ENCODE data around the gene RRP12. TPM values are rescaled to one million over a fixed set of nuclear protein-coding genes. Genes with fewer than 3 reads are reported as not detected.

The RRP12 gene
- total RNA-seq, 1 experiment from 2014 or later: 86.7 TPM

DNA sequence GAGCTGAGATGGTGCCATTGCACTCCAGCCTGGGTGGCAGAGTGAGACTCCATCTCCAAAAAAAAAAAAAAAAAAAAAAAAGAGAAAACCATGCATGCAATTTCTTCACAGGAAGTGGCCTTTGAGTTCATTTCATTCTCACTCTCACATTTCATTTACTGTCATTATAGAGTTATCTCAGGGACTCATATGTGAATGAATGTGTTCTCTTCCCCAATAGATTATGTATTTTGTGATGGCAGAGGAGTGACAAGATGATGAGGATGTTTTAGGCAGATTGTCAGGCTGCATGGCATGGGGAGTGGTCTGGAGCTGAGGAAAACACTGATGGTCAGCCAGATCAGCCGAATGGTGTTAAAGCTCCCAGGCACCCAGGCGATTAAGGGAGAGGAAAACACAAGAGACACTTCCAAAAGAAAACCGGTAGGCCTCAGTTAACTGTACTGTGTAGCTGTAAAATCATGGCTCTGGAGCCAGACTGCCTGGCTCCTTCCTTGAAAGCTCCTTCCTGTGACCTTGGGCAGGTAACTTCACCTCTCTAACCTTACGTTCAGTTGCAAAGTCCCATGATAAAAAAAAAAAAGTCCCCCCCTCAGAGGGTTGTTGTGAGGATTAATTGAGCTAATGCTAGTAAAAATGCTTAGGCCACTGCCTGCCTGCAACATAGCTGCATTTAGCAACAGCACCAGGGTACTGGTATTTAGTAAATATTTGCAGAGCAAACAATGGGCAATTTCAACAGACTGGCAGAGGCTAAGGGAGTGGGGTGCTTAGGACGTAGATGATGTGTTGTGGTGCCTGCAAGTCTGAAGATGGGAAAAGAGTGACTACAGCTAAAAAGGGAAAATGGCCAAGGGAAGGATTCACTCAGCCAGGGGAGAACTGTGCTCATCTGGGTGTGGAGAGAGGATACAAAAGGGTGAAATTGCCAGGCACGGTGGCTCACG lies 73.5 kb downstream of the RRP12 start:
- Mint-ChIP-seq H3K4me3 (ENCODE audit: unreplicated experiment) (no peak overlapping the region), H3K36me3 (ENCODE audit: insufficient read depth, unreplicated experiment) (peaks cover 40% of the 10 kb centered on the region), H3K4me1 (ENCODE audit: insufficient read depth, unreplicated experiment) (peaks cover 12% of the 10 kb centered on the region), H3K27me3 (ENCODE audit: insufficient read depth, unreplicated experiment) (no peaks in the 10 kb centered on the region), H3K27ac (ENCODE audit: low read depth, unreplicated experiment) (no peak overlapping the region), H3K9me3 (ENCODE audit: unreplicated experiment) (no peaks in the 10 kb centered on the region)
- BruUV-seq (replicated peaks): no TSS peak
- intact Hi-C loops (cut with micrococcal nuclease): no loop called here
- TF ChIP-seq, protein P1, sequence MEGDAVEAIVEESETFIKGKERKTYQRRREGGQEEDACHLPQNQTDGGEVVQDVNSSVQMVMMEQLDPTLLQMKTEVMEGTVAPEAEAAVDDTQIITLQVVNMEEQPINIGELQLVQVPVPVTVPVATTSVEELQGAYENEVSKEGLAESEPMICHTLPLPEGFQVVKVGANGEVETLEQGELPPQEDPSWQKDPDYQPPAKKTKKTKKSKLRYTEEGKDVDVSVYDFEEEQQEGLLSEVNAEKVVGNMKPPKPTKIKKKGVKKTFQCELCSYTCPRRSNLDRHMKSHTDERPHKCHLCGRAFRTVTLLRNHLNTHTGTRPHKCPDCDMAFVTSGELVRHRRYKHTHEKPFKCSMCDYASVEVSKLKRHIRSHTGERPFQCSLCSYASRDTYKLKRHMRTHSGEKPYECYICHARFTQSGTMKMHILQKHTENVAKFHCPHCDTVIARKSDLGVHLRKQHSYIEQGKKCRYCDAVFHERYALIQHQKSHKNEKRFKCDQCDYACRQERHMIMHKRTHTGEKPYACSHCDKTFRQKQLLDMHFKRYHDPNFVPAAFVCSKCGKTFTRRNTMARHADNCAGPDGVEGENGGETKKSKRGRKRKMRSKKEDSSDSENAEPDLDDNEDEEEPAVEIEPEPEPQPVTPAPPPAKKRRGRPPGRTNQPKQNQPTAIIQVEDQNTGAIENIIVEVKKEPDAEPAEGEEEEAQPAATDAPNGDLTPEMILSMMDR (IDR thresholded peaks at IDR 0.05; ENCODE audit: unreplicated experiment): no peak
- POLR2A ChIA-PET: interaction anchor here (0.8 to 9.9 kb wide), 3 partner anchors 9 to 73 kb away, joined by 3 to 158 read pairs (median 87); partner anchors contain the start of gene FRAT1
- DNase-seq (ENCODE audit: unreplicated experiment): no peak
- CTCF ChIA-PET: interaction anchor here (1.3 kb wide), 1 partner anchor 254 kb away, joined by 3 read pairs; no protein-coding TSS in a partner anchor

DNA sequence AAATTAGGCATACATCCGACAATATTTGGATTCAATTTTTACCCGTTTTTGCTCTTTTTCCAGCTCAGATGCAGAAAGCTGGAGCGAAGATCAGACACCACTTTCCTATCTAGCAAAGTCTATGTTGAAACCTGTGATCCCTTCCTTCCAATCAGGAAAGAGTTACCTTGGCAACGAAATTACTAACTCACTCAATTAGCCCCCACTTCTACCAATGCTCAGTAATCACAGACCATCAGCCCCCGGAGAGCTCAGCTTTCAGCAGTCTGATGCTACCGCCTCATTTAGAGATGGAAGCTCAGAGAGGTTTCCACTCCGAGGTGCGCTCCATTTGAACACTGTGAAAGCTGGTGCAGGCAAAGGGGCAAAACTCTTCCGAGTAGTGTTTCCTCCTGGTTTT lies 75.4 kb downstream of the RRP12 start:
- no peaks in the 10 kb centered on the region for H3K27me3 Mint-ChIP-seq (ENCODE audit: insufficient read depth, unreplicated experiment)
- intact Hi-C loops (cut with micrococcal nuclease): no loop called here
- peaks cover 34% of the 10 kb centered on the region for H3K36me3 Mint-ChIP-seq (ENCODE audit: insufficient read depth, unreplicated experiment)
- H3K4me1 Mint-ChIP-seq (ENCODE audit: insufficient read depth, unreplicated experiment): peaks cover 6% of the 10 kb centered on the region
- ChIA-PET POLR2A (interaction anchor here (1.0 to 9.9 kb wide), 3 partner anchors 8 to 75 kb away, joined by 4 to 87 read pairs (median 9); partner anchors contain the start of gene RRP12), CTCF (interaction anchor here (0.9 to 1.5 kb wide), 2 partner anchors 7 to 115 kb away, joined by 3 read pairs; no protein-coding TSS in a partner anchor)
- DNase-seq (ENCODE audit: unreplicated experiment): no peak
- H3K4me3 Mint-ChIP-seq (ENCODE audit: unreplicated experiment): no peak overlapping the region
- no peak overlapping the region for H3K27ac Mint-ChIP-seq (ENCODE audit: low read depth, unreplicated experiment)
- H3K9me3 Mint-ChIP-seq (ENCODE audit: unreplicated experiment): no peaks in the 10 kb centered on the region
- no TSS peak for BruUV-seq (replicated peaks)
- TF ChIP-seq, protein P1 (IDR thresholded peaks at IDR 0.05; ENCODE audit: unreplicated experiment): no peak

DNA sequence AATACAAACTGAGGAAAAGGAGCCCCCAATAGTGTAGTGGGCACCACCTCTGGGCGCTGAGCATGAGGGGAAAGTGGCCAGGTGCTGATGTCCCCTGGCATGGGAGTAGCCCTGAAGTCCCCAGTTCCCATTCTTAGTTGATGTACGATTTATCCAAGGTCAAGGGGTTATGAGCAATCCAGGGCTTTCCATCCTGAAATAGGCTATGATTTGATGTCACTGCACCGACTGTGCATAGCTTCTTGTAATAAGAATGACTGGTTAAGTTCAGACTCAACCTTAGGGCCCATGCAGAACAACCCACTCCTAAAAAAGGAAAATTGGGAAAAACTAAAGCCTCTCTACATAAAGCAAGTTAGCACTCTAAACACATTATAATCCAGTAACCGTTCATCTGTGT lies 77.6 kb downstream of the RRP12 start:
- ChIA-PET CTCF (interaction anchor here (0.6 to 2.1 kb wide), 2 partner anchors 9 to 45 kb away, joined by 5 to 10 read pairs; no protein-coding TSS in a partner anchor), POLR2A (interaction anchor here (0.6 to 3.1 kb wide), 2 partner anchors 10 to 1114 kb away, joined by 4 to 28 read pairs; partner anchors contain the start of gene FRAT2)
- H3K9me3 Mint-ChIP-seq (ENCODE audit: unreplicated experiment): no peaks in the 10 kb centered on the region
- TF ChIP-seq, protein P1 (IDR thresholded peaks at IDR 0.05; ENCODE audit: unreplicated experiment): no peak
- intact Hi-C loops (cut with micrococcal nuclease): no loop called here
- H3K36me3 Mint-ChIP-seq (ENCODE audit: insufficient read depth, unreplicated experiment): peaks cover 14% of the 10 kb centered on the region
- no peak overlapping the region for H3K27ac Mint-ChIP-seq (ENCODE audit: low read depth, unreplicated experiment)
- H3K4me3 Mint-ChIP-seq (ENCODE audit: unreplicated experiment): no peak overlapping the region
- DNase-seq (ENCODE audit: unreplicated experiment): no peak
- H3K27me3 Mint-ChIP-seq (ENCODE audit: insufficient read depth, unreplicated experiment): no peaks in the 10 kb centered on the region
- BruUV-seq (replicated peaks): no TSS peak
- H3K4me1 Mint-ChIP-seq (ENCODE audit: insufficient read depth, unreplicated experiment): peaks cover 7% of the 10 kb centered on the region

DNA sequence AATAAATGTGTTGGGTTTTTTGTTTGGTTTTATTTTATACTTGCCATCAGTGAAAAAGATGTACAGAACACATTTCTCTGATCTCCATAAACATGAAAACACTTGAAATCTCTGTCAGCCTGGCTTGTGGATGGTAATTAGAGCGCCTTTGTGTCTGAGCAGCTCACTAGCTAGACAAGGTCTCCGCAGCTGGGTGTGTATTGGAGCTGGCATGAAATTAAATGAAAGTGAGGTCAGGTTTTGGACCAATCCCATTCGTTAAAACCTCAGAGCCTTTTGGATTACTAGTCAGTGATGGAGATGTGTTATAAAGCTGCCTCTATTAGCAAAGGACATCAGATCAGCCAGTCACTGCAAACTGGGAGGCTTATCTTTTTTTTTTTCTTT lies 79.3 kb downstream of the RRP12 start:
- TF ChIP-seq, protein P1 (IDR thresholded peaks at IDR 0.05; ENCODE audit: unreplicated experiment): no peak
- Mint-ChIP-seq H3K4me1 (ENCODE audit: insufficient read depth, unreplicated experiment) (peaks cover 8% of the 10 kb centered on the region), H3K9me3 (ENCODE audit: unreplicated experiment) (no peaks in the 10 kb centered on the region), H3K27ac (ENCODE audit: low read depth, unreplicated experiment) (no peak overlapping the region), H3K4me3 (ENCODE audit: unreplicated experiment) (peak overlapping the region; percentile 10), H3K27me3 (ENCODE audit: insufficient read depth, unreplicated experiment) (no peaks in the 10 kb centered on the region), H3K36me3 (ENCODE audit: insufficient read depth, unreplicated experiment) (no peaks in the 10 kb centered on the region)
- BruUV-seq (replicated peaks): no TSS peak
- CTCF ChIA-PET: interaction anchor here (0.7 to 2.1 kb wide), 6 partner anchors 9 to 153 kb away, joined by 3 to 10 read pairs (median 3); no protein-coding TSS in a partner anchor
- POLR2A ChIA-PET: interaction anchor here (1.1 to 3.1 kb wide), 2 partner anchors 12 to 84 kb away, joined by 4 to 28 read pairs; partner anchors contain the start of gene FRAT2
- DNase-seq (ENCODE audit: unreplicated experiment): no peak
- intact Hi-C loops (cut with micrococcal nuclease): no loop called here

Data from MCF 10A (cell line).